ENCODE data around the gene RBM20.

RBM20 gene

DNA sequence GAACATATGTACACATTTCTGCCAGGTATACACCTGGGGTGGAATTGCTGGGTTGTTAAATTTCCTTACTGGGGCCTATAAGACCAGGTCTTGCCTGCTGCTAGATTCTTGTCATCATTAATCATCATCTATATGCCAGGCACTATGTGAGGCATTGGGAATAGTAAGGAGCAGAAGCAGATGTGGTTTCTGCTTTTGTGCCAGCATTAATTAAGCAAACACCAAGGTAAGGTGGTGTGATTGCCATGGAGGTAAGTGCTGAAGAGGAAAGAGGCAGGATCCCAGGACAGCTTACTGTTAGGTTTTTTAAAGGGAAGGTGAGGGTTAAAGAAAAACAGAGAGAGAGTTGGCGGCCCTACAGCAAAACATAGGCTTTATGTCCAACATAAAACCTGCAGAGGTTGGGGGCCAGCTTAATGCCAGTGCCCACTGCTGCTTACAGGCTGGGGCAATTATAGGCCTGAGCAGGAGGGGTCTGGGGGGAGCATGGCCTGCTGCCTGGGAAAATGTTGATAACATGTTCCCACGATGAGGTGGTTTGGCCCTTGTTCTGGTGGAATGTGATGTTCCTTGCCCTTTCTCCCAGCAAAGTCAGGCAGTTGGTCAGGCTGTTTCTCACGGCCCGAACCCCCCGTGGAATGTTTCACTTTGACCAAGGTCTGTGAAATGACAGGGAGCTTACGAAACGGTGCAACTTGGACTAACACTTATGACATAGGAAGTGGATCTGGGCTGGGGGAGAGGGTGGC, 93.9 kb downstream of the RBM20 start:
- DNase-seq (ENCODE audit: low spot score) = no peak

DNA sequence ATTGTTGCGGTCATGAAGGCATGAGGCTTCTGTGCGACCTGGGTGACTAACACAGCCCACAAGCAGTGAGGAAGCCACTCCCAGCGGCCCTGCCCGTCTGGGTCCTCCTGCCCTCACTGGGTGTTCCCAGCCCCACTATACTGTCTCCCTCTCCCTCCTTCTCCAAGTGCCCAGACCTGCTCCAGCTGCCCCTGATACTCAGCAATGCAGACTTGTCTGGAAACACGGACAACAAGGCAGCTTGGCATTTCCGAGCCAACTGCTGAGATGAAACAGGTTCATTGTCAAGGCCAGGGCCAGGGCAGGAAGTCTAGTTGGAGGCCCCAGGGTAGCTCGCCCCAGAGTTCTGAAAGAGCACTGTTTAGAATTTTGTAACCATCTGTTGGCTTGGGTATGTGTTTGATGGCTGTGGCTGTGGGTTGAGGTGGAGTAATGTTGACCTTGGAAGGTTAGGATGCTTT, 95.7 kb downstream of the RBM20 start:
- DNase-seq (ENCODE audit: low spot score) = no peak

DNA sequence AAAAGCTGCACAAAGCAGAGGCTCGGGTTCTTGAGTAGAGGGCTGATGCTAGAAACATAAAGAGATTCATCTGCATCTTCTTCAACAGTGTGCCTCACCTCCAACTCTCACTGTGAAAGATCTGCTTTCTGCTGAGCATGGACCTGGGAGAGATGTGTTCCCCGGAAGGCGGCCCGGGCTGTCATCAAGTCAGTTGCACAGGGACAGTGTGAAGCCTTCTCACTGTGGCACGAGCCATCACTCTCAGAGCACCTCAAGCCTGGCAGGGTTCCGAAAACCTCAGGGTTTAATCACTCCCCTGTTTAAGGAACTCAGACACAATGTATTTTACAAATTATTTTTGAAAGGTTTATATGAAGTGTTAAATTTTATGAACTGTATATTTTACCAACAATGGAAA, 98.7 kb downstream of the RBM20 start:
- no peak for DNase-seq (ENCODE audit: low spot score)

DNA sequence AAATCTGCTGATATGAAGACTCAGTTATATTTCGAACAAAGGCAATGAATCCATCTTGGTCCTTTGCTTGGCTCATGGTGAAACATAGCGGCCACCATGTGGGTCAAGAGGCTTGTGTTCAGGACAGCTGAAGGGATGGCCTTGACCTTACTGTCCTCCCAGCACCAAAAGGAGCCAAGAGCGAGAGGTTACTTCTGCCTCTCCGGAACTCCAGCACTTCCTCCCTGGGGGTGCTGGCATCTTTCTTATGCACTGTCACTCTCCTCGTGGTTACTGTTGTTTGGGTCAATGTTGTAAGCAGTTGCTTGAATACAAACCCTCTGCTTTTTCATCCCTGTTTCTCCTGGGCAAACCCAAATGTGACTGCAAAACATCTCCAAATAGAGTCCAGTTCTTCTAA, 100.6 kb downstream of the RBM20 start:
- DNase-seq (ENCODE audit: low spot score) = no peak

DNA sequence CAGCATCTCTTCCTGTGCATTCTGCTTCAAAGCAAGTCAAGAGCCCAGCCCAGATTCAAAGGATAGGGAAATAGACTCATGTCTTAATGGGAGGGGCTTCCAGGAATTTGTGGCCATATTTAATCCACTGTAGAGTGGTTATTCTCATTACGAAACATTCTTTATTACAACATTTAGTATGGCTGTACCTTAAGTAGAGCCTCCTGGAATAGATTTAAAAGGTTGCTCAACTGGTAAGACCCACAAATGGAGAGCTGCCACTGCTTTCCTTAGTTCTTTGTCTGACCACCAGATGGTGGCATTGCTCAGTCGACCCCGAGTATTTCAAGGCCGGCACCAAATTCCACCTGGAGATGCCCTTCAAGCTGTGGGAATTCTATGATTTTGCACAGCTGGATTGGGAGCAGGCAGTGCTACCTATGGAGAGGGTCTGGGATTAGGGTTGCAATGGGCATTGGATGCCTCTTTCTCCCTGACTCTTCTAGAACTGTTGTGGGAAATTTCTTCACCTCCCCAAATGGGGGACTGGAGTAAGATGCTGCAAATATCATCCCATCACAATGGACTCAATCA, 102.2 kb downstream of the RBM20 start:
- DNase-seq (ENCODE audit: low spot score) = peak; percentile 52

DNA sequence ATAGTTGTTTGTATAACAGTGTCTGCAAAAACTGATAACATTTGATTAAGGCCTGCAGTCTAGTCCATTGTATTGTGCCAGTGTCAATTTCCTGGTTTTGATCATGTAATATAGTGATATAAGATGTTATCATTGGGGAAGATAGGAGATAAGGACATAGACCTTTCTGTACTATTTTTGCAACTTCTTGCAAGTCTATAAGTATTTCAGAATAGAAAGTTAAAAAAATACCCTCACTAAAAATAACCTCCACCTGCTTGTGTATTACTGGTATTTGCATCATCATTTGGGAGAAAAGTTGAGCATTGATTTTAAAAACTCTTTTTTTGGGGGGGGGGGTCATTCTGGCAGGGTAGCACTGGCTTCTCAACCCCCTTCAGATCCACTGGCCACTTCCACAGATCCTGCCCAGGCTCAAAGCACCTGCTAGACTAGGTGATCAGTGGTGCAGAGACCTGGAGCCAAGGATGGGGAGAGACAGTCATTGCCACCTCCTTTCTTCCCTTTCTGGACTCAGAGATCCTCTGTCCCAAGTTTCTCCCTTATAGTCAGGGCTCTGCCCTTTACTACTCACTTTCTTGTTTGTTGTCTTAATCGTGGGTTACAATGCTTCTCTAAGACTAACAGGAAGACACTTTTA, 103.0 kb downstream of the RBM20 start:
- no peak for DNase-seq (ENCODE audit: low spot score)

DNA sequence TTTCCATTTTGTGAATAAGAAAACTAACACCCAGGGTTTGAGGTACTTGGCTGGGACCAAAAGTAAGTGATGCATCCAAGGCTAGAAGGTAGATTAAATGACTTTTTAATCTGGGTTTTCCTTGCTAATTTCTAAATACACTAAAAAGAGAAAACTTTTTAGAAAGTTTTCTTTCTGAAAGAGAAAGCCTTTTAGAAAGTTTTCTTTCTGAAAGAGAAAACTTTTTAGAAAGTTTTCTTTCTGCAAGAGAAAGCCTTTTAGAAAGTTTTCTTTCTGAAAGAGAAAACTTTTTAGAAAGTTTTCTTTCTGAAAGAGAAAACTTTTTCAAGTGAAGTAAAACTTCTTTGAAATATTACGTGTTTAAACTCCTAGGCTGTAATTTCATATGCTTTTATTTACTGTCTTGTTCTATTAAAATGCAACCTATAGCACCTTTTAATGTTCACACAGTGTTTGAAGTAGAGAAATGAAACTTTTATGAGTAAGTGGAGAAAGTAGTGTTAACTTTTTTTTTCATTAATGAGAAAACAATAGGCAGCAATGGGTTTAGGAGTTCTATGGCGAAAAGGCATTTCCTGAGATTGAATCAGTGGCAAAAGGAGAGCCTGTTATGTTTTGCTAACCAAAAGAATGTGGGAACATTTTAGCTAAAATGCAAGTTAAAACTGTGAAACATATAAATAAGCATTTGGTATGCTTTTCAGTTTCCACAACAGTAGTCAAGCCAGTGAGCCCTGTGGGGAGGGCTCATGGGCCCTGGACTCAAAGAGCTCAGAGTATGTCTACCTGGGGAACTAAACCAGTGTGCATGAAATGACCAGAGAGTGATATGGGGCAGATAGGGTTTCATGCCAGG, 103.7 kb downstream of the RBM20 start:
- DNase-seq (ENCODE audit: low spot score) = no peak

DNA sequence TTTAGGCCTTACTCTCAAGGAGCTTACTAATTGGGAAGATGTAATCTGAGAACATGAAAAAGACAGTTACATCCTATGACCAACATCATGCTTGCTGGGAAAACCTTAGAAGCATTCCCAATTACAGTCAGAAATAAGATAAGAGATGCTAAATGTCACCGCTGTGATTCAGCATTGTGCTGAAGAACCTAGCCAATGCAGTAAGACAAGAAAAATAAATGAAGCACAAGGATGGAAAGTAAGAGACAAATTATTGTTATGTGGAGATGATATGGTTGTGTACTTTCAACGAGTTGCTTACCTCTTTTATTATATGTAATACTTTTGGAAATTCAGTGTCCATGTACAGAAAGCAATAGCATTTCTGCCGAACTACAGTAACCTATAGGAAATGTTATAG, 104.8 kb downstream of the RBM20 start:
- DNase-seq (ENCODE audit: low spot score) = no peak

DNA sequence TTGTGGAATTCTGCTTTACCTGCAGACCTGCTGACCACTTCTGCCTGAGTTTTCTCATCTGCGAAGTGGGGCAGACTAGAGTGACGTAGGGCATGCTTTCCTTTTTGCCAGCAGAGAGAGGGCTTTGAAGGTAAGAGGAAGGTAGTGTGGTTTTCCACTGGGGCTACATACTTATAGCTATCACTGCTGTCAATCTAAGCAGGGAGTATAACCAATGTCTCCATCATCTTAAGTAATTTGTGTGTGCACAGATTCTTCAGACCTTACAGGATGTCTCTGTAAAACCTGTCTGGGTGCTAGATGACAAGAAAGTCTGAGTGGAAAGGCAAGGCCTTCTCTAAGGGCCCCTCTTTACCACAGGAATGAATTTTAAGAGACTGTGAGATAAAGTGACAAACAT, 106.8 kb downstream of the RBM20 start:
- DNase-seq (ENCODE audit: low spot score) = no peak

DNA sequence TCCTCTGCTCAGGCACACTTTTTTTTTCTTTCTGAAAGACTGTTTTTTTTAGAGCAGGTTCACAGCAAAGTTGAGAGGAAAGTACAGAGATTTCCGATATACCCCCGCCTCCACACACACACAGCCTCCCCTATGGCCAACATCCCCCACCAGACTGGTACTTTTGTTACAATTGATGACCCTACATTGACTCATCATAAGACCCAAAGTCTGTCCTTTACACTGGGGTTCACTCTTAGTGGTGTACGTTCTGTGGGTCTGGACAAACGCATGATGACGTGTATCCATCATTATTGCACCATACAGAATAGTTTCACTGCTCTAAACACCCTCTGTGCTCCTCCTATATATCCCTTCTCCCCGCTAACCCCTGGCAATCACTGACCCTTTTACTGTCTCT, 107.7 kb downstream of the RBM20 start:
- DNase-seq (ENCODE audit: low spot score) = no peak

DNA sequence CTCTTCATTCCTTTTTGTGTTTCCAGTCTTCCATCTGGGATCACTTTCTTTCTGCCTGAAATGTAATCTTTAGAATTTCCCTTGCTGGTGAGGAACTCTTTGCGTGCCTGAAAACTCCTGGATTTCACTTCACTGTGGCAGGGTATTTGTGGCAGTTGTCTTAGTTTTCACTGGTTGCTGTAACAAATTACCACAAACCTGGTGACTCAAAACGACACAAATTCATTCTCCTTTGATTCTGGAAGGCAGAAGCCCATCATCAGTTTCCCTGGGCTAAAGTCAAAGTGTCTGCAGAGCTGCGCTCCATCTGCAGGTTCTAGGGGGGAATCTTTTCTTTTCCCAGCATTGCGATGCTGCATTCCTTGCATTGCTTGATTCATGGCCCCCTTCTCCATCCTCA, 109.3 kb downstream of the RBM20 start:
- DNase-seq (ENCODE audit: low spot score) = no peak

DNA sequence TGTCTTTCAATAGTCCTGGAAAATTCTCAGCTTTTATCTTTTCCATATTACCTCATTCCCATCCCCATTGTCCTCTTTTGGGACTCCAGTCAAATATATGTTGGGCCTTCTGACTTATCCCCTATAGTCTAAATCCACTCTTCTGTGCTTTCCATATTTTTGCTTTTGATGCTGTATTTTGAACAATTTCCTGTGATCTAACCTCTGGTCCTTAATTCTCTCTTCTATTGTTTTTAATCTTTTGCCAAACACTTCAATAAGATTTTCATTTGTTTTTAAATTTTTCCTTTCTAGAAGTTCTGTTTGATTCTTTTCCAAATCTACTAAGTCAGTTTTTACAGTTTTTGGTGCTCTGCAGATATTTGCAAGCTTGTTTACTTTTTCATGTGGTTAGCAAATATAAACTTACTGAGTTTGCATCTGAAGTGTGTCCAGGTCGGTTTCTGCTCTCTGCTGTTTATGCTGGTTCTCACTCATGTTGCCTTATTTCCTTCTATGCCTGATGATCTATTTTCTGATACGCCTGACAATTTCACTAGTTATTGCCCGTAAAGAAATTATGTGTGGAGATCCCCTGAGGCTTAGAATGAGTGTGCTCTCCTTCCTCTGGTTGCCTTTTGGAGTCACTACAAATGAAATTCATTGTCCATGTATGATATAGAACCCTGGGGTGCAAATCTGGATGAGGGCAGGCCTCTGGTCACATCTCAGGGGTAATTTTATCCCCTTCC, 110.4 kb downstream of the RBM20 start:
- DNase-seq (ENCODE audit: low spot score) = no peak

DNA sequence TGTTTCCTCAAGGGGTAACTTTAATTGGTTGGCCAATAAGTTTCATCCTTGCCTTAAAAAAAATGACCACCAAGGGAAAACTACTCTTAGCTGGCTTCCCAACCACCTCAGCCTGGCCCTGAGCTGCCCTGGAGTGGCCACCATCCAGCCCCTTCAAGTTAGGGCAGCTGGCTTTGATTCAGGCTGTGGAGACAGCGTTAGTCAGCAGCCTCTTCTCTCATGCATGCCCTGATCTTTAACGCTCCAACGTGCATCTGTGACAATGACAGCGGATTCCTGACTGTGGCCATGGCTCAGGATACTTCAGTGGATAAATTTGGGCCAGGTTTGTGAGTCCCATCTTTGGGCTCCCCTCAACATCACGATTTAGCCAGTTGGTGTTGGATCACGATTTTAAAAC, 111.6 kb downstream of the RBM20 start:
- DNase-seq (ENCODE audit: low spot score) = no peak

DNA sequence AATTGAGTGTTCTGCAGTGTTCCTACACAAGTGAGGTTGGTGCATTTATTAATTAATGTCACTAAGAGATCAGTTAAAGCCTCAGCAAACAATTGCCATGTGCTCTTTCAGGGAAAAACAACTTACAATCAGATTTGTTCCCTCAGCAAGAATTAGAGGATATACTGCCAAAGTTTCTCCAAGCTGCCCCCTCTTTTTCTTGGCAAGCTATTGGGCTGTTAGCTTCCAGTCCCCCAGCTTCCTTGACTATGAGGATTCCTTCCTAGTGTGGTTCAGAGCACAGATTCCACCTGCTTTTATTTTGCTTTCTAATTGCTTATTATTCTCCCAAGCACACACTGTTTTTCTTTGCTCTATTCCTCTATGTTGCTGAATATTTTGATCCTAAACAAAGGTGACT, 112.7 kb downstream of the RBM20 start:
- no peak for DNase-seq (ENCODE audit: low spot score)

DNA sequence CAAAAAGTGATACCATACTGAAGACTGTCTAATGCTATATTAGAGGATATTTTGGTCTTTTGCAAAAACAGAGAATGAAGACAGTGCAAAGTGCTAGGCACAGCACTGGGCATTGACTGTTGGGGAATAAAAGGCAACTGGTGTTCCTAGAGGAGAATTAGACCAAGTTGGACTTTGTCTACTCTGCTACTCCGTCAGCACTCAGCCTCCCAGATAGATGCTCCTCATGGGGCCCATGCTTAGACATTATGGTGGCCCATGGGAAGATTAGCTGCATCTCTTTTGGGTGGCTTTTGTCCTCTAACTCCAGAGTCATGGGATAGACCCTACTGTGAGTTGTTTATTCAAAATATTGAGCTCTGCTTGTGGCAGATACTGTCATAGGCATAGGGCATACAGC, 113.5 kb downstream of the RBM20 start:
- DNase-seq (ENCODE audit: low spot score) = no peak

DNA sequence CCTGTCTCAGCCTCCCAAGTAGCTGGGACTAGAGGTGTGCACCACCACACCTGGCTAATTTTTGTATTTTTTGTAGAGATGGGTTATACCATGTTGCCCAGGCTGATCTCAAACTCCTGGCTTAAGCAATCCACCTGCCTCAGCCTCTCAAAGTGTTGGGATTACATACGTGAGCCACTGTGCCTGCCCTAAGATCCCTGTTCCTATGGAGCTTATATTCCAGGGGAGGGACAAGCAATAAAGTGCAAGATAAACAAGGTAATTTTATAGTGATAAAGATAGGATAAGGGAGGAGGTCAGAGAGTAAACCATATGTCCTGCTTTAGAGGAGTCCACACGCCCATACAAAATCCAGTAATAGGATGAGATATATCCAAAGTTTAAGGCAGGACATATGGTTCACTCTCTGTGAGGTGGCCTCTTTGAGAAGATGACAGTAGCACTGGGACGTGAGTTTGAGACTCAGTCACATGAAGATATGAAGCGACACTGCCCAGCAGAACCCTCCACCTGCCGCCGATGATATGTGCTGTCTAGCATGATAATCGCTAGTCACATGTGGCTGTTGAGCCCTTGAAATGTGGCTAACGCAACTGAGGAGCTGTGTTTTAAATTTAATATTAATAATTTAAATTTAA, 114.1 kb downstream of the RBM20 start:
- no peak for DNase-seq (ENCODE audit: low spot score)

DNA sequence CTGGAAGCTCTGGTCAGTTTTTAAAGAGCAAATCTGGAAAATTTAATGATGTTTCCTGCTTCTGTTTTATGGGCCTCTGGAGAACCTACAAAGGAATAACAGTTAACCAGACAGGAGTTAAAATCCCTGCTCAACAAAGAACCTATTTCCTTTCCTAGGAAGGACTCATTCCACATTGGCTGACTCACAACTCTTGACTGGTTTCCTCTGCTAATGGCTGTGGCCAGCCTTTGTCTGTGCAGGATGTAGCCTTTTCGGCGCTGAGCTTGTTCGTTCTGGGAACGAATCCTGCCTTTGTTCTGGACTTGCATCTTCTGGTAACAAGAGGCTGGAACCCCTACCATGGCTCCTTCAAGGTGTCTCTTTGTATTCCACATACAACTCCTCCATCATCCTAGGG, 114.8 kb downstream of the RBM20 start:
- DNase-seq (ENCODE audit: low spot score) = no peak

DNA sequence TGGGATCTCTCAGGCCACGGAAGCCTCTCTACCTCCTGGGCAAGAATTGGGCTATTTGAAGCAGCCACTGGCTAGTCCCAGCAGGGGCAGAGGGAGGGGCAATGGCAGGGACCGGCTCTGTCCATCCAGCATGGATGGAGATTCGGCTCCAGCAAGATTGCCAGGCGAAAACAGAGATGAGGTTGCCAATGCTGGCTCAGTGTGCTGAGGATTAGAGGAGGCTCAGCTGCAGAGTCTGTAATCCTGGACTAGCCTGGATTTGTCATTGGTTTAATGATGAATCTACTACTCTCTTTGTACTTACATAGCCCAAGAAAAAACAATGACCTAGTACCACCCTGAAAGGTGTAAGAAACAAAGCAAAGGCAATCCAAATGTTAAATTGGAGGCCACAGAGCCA, 115.4 kb downstream of the RBM20 start:
- DNase-seq (ENCODE audit: low spot score) = no peak

DNA sequence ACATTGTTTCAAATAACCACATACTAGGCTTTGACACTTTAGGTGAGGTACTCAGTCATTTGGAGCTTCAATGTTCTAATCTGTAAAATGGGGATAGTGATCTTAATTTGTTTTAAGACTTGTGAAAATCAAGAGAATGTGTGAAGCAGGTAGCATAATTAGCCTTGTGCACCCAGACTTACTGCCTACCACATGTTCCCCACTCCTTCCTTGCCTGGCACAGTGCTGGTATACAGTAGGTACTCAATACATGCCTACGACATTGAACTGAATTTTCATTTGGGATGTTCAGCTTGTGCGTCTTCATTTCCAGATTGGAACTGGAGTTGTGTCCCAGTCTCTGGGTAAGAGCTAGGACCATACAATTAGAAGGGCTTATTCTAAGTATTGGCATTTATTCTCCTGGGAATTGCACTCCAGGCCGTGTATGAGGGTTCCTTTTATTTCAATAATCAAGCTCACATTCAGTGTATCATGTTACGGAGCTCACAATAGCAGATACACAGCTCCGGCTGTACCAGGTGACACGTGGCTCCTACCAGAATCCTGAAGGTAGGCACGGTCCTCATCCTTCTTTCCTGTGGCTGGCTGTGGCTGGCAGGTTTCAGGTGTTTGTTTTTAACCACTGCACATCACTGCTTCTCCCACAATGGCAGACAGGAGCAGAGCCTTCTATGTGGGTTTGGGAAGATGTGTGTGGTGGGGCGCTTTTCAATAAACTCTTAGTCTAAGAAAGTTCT, 118.1 kb downstream of the RBM20 start:
- no peak for DNase-seq (ENCODE audit: low spot score)

DNA sequence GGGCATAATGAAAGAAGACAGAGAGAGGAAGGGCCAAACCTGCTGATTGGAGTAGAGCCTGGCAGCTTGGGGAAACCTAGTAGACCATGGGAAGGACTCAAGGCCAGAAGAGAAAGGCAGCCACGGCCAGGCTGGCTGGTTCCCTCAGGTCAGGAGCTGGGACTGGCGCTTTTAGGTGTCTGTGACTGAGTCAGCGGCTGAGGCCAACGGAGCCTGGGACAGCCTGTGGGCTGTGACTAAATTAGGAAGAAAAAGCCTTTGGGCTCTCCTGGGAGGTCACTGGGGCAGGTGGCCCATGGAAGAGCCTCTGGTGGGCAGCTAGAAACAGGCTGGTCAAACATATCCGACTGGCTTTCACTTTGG, 118.7 kb downstream of the RBM20 start:
- DNase-seq (ENCODE audit: low spot score) = no peak

DNA sequence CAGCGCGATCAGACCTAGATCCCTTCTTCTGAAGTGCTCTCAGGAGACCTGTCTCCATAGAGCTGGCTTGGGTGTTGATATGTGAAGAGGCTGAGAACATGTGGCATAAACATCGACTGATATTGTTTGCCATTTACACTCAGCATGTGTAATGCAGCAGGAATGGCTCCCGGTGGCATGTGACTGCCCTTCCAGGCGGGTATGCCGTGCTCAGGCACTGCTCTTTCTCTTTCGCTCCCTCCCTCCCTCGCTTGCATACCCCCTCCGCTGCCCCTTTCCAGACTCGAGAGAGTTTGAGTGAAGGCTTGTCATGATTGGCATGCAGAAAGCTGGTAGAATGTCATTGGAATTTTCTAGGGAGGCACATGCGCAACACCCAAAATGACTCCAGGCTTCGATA, 120.2 kb downstream of the RBM20 start:
- DNase-seq (ENCODE audit: low spot score) = no peak
